OCI-LY3 (cell line): Measurements from ENCODE around the gene CAMKMT.

Experiments
- H2AFZ ChIP-seq: fragments of 200-600, 300-600 bp; shearing (Covaris generic); 2 replicates; pipeline ENCODE4 v1.6.0; 2014; ENCODE audit warnings: antibody characterized with exemption, low read depth, low read length
- H3K27ac ChIP-seq: fragments of 200-600, 300-600 bp; sonication (generic); 2 replicates; pipeline ENCODE4 v1.5.1; 2014; ENCODE audit warnings: mild to moderate bottlenecking, low read length, moderate library complexity, mixed read lengths
- H3K27me3 ChIP-seq: fragments of 200-600, 300-600 bp; sonication (generic); 2 replicates; pipeline ENCODE4 v1.6.1; 2014; ENCODE audit warnings: low read depth, low read length, mixed read lengths
- H3K36me3 ChIP-seq: fragments of 200-600, 300-600 bp; sonication (generic); replicated peaks from 2 replicates; pipeline ENCODE3; 2014; ENCODE audit warnings: low read depth, low read length, mixed read lengths
- H3K4me1 ChIP-seq: fragments of 300-600, 200-600 bp; sonication (generic); 2 replicates; pipeline ENCODE4 v1.6.1; 2014; ENCODE audit warnings: low read length, mixed read lengths
- H3K4me2 ChIP-seq: fragments of 200-600, 300-600 bp; sonication (generic); 2 replicates; pipeline ENCODE4 v1.6.1; 2014; ENCODE audit warnings: low read length, mixed read lengths
- H3K4me3 ChIP-seq: fragments of 300-600, 200-600 bp; sonication (generic); 2 replicates; pipeline ENCODE4 v1.5.1; 2014; ENCODE audit warnings: antibody characterized with exemption, mild to moderate bottlenecking, low read length, moderate library complexity
- H3K79me2 ChIP-seq: fragments of 300-600, 200-600 bp; shearing (Covaris generic); 2 replicates; pipeline ENCODE4 v1.6.1; 2014; ENCODE audit warnings: mild to moderate bottlenecking, low read length, mixed read lengths
- H3K9ac ChIP-seq: fragments of 300-600, 200-600 bp; shearing (Covaris generic); 2 replicates; pipeline ENCODE4 v1.6.0; 2014; ENCODE audit warnings: mild to moderate bottlenecking, low read length, moderate library complexity
- H3K9me3 ChIP-seq: fragments of 200-600, 300-600 bp; shearing (Covaris generic); 2 replicates; pipeline ENCODE4 v1.6.1; 2014; ENCODE audit warnings: low read length, mixed read lengths; ENCODE audit not compliant: insufficient read depth
- H4K20me1 ChIP-seq: fragments of 200-600, 300-600 bp; sonication (generic); 2 replicates; pipeline ENCODE4 v1.6.1; 2016; ENCODE audit warnings: low read length, mixed read lengths; ENCODE audit not compliant: insufficient read depth
- CTCF ChIP-seq: fragments of 200-600, 300-600 bp; sonication (generic); IDR thresholded peaks from 2 replicates; pipeline ENCODE4 v1.5.1; 2014; ENCODE audit warnings: antibody characterized with exemption, low read length, low read depth
- EZH2phosphoT487 ChIP-seq: fragments of 200-600 bp; shearing (Covaris generic); IDR thresholded peaks from 2 replicates; pipeline ENCODE4 v1.6.1; 2018; ENCODE audit warnings: antibody characterized with exemption, mixed run types, low read depth

Gene CAMKMT

DNA sequence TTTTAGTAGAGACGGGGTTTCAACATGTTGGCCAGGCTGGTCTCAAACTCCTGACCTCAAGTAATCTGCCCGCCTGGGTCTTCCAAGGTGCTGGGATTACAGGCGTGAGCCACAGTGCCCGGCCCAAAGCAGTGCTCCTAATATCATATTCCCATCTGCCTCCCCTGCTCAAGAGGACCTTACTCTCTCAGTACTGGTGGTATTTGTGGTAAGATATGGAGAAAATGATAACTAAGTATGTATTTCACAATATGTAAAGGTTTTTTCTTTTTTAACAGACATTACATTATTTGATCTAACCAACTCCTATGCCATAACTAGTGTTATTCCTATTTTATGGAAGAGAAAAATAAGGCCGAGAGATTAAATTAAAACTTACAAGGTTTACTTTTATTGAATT, 201.0 kb downstream of the CAMKMT start:
- TF ChIP-seq CTCF (no peak), EZH2phosphoT487 (no peak)
- H3K4me2 ChIP-seq = no peak overlapping the region
- H3K36me3 ChIP-seq = no peaks in the 10 kb centered on the region
- H2AFZ ChIP-seq = no peak overlapping the region
- no peaks in the 10 kb centered on the region for H3K79me2 ChIP-seq
- no peak overlapping the region for H3K4me3 ChIP-seq
- no peaks in the 10 kb centered on the region for H4K20me1 ChIP-seq
- peaks cover 5% of the 10 kb centered on the region; the same call in 1 of the 2 replicates for H3K4me1 ChIP-seq
- H3K9ac ChIP-seq = no peak overlapping the region
- H3K27me3 ChIP-seq = no peaks in the 10 kb centered on the region
- no peak overlapping the region for H3K27ac ChIP-seq
- no peaks in the 10 kb centered on the region for H3K9me3 ChIP-seq

- Histone ChIP-seq H3K4me1 (no peaks in the 10 kb centered on the region), H3K4me3 (no peak overlapping the region), H2AFZ (no peak overlapping the region), H3K79me2 (no peaks in the 10 kb centered on the region), H3K9me3 (no peaks in the 10 kb centered on the region), H3K27ac (no peak overlapping the region), H3K27me3 (no peaks in the 10 kb centered on the region), H4K20me1 (no peaks in the 10 kb centered on the region), H3K36me3 (no peaks in the 10 kb centered on the region), H3K4me2 (no peak overlapping the region), H3K9ac (no peak overlapping the region)
- TF ChIP-seq EZH2phosphoT487 = no peak
- TF ChIP-seq CTCF = no peak
Observed at GRCh38 chr2:44564752-44565151, 203.0 kb downstream of the CAMKMT start.

DNA sequence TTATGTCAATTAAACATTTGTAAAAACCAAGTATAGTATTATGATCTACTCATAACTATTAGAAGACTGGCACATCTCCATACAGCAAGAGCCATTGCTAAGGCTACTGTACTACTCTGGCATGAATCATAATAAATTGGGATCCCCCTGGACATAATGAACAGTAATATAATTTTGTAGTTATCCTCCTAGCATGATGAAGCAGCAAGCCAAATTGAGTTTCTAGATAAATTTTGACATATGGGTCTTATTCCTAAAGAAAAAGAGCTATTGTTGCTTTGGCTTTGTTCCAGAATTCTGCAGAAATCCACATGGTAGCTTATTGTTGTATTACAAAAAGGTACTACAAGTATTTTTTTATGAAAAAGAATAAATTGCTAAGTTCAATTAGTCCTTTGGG, 204.3 kb downstream of the CAMKMT start:
- TF ChIP-seq CTCF = no peak
- no peak for TF ChIP-seq EZH2phosphoT487
- no peaks in the 10 kb centered on the region for H3K9me3 ChIP-seq

DNA sequence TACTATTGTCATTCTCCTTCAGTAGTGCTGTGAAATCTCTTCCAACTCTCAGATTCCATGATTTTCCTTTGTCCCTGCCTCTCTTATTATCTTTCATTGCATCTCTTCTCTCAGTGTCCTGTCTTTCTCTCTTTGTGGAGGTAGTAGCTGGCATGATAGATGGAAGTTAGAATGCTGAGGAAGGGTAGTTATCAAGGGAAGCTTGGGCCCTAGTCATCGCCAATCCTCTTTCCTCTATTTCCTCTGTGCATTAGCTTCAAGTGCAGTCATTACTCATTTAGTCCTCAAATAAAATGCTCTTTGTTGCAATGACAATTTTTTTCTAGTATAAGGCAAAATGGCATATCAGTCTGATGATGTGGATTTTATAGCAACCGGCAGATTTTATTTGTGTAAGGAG, 207.7 kb downstream of the CAMKMT start:
- no peak for TF ChIP-seq CTCF
- TF ChIP-seq EZH2phosphoT487 = no peak
- H3K9ac ChIP-seq = no peak overlapping the region
- no peaks in the 10 kb centered on the region for H4K20me1 ChIP-seq
- no peaks in the 10 kb centered on the region for H3K36me3 ChIP-seq
- no peak overlapping the region for H3K4me2 ChIP-seq
- no peaks in the 10 kb centered on the region for H3K27me3 ChIP-seq
- H3K27ac ChIP-seq = no peak overlapping the region
- no peak overlapping the region for H2AFZ ChIP-seq
- H3K4me3 ChIP-seq = no peak overlapping the region
- no peaks in the 10 kb centered on the region for H3K4me1 ChIP-seq
- H3K79me2 ChIP-seq = no peaks in the 10 kb centered on the region
- H3K9me3 ChIP-seq = no peaks in the 10 kb centered on the region

More for the DNA sequence above, 204.3 kb downstream of the CAMKMT start:
- H3K4me3 ChIP-seq = no peak overlapping the region
- H3K79me2 ChIP-seq = no peaks in the 10 kb centered on the region
- H3K27ac ChIP-seq = no peak overlapping the region
- H2AFZ ChIP-seq = no peak overlapping the region
- H3K4me1 ChIP-seq = no peaks in the 10 kb centered on the region
- H4K20me1 ChIP-seq = no peaks in the 10 kb centered on the region
- H3K36me3 ChIP-seq = no peaks in the 10 kb centered on the region
- no peaks in the 10 kb centered on the region for H3K27me3 ChIP-seq
- H3K9ac ChIP-seq = no peak overlapping the region
- no peak overlapping the region for H3K4me2 ChIP-seq
